GM20000 (cell line): ENCODE data around the gene GBA2.

Experiments used
- DNase-seq: peaks from one replicate; pipeline ENCODE4 v3.0.0; 2012; ENCODE audit warnings: low spot score
- CTCF ChIP-seq: IDR thresholded peaks from 2 replicates; pipeline ENCODE4 v1.5.1; 2012; ENCODE audit warnings: mild to moderate bottlenecking, control low read depth; ENCODE audit errors: extremely low read depth, missing control alignments

Gene GBA2

GRCh38 chr9:35757226-35757891, 8.3 kb upstream of the GBA2 start:
- no peak for TF ChIP-seq CTCF
- peak; percentile 56 for DNase-seq

- TF ChIP-seq CTCF: peak; percentile 61
- peak; percentile 82 for DNase-seq
These were observed 7.5 kb upstream of the GBA2 start for GRCh38 chr9:35756275-35757225.

- no peak for DNase-seq
- no peak for TF ChIP-seq CTCF
These were observed 6.0 kb upstream of the GBA2 start for GRCh38 chr9:35755071-35755470.

GRCh38 chr9:35754264-35754663, 5.2 kb upstream of the GBA2 start, which contains the start of gene MSMP:
Gene MSMP, minus strand, starts transcription at chr9:35754276. Its CDS starts 147 bp downstream, at chr9:35754129.
- no peak for DNase-seq
- no peak for TF ChIP-seq CTCF

- TF ChIP-seq CTCF: no peak
- no peak for DNase-seq
These were observed 4.4 kb upstream of the GBA2 start for GRCh38 chr9:35753466-35753865.

GRCh38 chr9:35750256-35750531, 1.2 kb upstream of the GBA2 start:
- no peak for DNase-seq
- TF ChIP-seq CTCF: no peak
